Measurements from ENCODE around the gene CFAP46.

- TF ChIP-seq OSR1 (CRISPR knock-in tag; IDR thresholded peaks at IDR 0.05) (no peak), ZFP30 (CRISPR knock-in tag; IDR thresholded peaks at IDR 0.05) (no peak), CSRNP3 (CRISPR knock-in tag; IDR thresholded peaks at IDR 0.05) (no peak), RARB (CRISPR knock-in tag; IDR thresholded peaks at IDR 0.05) (no peak), TOX (CRISPR knock-in tag; IDR thresholded peaks at IDR 0.05; ENCODE audit: borderline replicate concordance) (no peak), ZNF8 (CRISPR knock-in tag; IDR thresholded peaks at IDR 0.05) (no peak), PPARA (CRISPR knock-in tag; IDR thresholded peaks at IDR 0.05; ENCODE audit: borderline replicate concordance) (no peak), ZC3H10 (CRISPR knock-in tag; IDR thresholded peaks at IDR 0.05) (no peak), SNAI2 (CRISPR knock-in tag; IDR thresholded peaks at IDR 0.05) (no peak)
- TF ChIP-seq, protein P1, sequence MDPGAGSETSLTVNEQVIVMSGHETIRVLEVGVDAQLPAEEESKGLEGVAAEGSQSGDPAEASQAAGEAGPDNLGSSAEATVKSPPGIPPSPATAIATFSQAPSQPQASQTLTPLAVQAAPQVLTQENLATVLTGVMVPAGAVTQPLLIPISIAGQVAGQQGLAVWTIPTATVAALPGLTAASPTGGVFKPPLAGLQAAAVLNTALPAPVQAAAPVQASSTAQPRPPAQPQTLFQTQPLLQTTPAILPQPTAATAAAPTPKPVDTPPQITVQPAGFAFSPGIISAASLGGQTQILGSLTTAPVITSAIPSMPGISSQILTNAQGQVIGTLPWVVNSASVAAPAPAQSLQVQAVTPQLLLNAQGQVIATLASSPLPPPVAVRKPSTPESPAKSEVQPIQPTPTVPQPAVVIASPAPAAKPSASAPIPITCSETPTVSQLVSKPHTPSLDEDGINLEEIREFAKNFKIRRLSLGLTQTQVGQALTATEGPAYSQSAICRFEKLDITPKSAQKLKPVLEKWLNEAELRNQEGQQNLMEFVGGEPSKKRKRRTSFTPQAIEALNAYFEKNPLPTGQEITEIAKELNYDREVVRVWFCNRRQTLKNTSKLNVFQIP (CRISPR knock-in tag; IDR thresholded peaks at IDR 0.05; ENCODE audit: borderline replicate concordance, low read depth) = no peak
Measured at GRCh38 chr10:132979491-132980425, 37.4 kb upstream of the CFAP46 start.

All from SK-N-SH treated with all-trans-retinoic acid at 6 μM for 48 hours (cell line).